Upper lobe of right lung (tissue), 1 donor: Measurements from ENCODE around the gene FAM111A. TPM values are rescaled to one million over a fixed set of nuclear protein-coding genes. Genes with fewer than 3 reads are reported as not detected.
A peak's percentile ranks its signal among the peaks of the same experiment; 100 is the strongest.

Experiments
- ATAC-seq: fragments of 200-7000 bp; cut with Tn5 transposase; one replicate; pipeline ENCODE4 v1.9.1; 2020; ENCODE audit warnings: mild to moderate bottlenecking, moderate library complexity
- DNase-seq: peaks from one replicate; pipeline ENCODE4 v3.0.0-alpha.2; 2020
- H3K27ac ChIP-seq: fragments of 200-600 bp; one replicate; pipeline ENCODE4 v1.8.0; 2022
- H3K27me3 ChIP-seq: fragments of 200-600 bp; one replicate; pipeline ENCODE4 v1.8.0; 2022; ENCODE audit warnings: mild to moderate bottlenecking
- H3K36me3 ChIP-seq: fragments of 200-600 bp; one replicate; pipeline ENCODE4 v1.8.0; 2022
- H3K4me1 ChIP-seq: fragments of 200-600 bp; one replicate; pipeline ENCODE4 v1.8.0; 2022
- H3K4me3 ChIP-seq: fragments of 200-600 bp; one replicate; pipeline ENCODE4 v1.8.0; 2022; ENCODE audit warnings: mild to moderate bottlenecking
- H3K9me3 ChIP-seq: fragments of 200-600 bp; one replicate; pipeline ENCODE4 v1.8.0; 2022
- intact Hi-C: fragments of 100-400 bp; cut with DNase I; formaldehyde crosslinking; loops from one replicate; pipeline ENCODE4 v1.11.0; 2022
- total RNA-seq: library from RNA; stranded (reverse); fragmentation: NEBNext Ultra II Directional; extraction: Animal tissue kit (Norgen Biotek cat#: 25700); gene quantifications from one replicate; pipeline ENCODE4 v1.2.1, GENCODE V29; 2021
- TF ChIP-seq, protein P1 (sequence below): fragments of 200-600 bp; IDR thresholded peaks from one replicate; pipeline ENCODE4 v1.8.0; 2022; ENCODE audit warnings: antibody characterized with exemption
- donor health status: DM: no; HTN: yes; CAD: no; lungs with severe emphysema.

Gene FAM111A
- total RNA-seq, 1 donor from 2014 or later = 60.9 TPM

DNA sequence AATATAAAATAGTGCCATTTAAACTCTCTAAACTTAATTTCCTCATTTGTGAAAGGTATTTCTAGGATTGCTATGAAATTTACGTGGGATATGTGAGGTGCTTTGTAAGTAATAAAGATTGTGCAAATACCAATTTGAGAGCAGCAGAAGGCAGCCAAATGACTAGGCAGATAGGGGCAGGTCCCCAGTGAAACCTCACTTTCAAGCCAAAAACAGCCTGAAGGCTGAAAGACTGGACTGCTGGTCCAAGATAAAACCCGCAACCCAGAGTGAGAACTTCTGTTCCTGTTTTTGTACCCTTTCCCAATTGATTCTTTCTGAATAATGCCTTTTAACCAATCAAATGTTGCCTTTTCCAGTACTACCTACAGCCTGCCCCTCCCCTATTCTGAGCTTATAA is 36.5 kb downstream of the FAM111A start:
- intact Hi-C loops = no loop called here
- Histone ChIP-seq H3K9me3 (no peaks in the 10 kb centered on the region), H3K36me3 (peaks cover 14% of the 10 kb centered on the region), H3K27me3 (no peaks in the 10 kb centered on the region), H3K4me3 (no peak overlapping the region), H3K27ac (no peak overlapping the region), H3K4me1 (peaks cover 15% of the 10 kb centered on the region)
- TF ChIP-seq, protein P1, sequence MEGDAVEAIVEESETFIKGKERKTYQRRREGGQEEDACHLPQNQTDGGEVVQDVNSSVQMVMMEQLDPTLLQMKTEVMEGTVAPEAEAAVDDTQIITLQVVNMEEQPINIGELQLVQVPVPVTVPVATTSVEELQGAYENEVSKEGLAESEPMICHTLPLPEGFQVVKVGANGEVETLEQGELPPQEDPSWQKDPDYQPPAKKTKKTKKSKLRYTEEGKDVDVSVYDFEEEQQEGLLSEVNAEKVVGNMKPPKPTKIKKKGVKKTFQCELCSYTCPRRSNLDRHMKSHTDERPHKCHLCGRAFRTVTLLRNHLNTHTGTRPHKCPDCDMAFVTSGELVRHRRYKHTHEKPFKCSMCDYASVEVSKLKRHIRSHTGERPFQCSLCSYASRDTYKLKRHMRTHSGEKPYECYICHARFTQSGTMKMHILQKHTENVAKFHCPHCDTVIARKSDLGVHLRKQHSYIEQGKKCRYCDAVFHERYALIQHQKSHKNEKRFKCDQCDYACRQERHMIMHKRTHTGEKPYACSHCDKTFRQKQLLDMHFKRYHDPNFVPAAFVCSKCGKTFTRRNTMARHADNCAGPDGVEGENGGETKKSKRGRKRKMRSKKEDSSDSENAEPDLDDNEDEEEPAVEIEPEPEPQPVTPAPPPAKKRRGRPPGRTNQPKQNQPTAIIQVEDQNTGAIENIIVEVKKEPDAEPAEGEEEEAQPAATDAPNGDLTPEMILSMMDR = no peak
- DNase-seq = no peak
- no peak for ATAC-seq

DNA sequence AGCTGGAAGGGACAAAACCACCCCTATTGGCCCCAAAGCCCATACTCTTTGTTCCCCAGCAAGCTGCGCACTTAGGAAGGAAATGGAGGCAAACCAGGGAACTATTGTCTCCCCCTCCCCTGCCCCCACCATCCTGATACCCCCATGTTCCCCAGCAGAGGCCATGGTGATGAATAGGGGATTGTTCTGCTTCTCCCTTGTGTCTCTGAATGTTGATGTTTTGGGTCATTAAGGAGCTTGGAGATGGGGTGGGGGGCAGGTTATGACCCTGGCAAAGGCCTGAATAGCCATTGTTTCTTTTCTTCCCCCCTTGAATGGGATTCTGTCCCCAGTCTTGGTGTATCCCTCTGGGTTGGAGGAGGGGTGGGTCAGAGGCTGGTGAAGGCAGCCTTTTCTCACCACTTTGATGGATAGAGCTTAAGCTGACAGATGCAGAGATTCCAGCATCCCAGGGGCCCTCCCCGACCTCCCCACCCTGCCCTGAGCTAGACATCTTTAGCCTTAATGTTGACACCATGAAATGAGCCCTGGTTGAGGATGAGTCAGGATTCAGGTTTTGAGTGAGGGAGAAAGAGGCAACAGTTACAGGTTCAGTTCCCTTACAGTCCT is 37.6 kb downstream of the FAM111A start:
- ATAC-seq = no peak
- intact Hi-C loops = no loop called here
- Histone ChIP-seq H3K36me3 (peaks cover 14% of the 10 kb centered on the region), H3K27me3 (no peaks in the 10 kb centered on the region), H3K4me1 (peaks cover 17% of the 10 kb centered on the region), H3K27ac (no peak overlapping the region), H3K4me3 (no peak overlapping the region), H3K9me3 (no peaks in the 10 kb centered on the region)
- TF ChIP-seq, protein P1 = no peak
- DNase-seq = no peak

DNA sequence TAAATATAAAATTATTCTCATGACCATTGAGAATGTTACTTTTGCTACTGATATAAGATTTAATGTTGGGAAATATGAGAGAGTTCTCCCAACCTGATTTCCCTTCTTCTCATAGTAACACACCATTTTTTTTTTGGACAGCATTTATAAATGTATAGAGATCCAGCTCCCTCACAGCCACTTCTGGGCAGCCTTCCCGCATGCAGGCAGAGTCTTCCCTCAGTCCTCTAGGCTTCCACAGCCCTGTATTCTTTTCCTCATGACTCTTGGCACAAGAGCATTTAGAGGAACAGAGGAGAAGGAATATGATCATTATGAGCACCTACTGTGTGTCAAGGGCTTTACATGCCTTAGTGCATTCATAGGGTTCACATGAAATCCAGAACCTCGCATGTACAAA is 38.3 kb downstream of the FAM111A start:
- intact Hi-C loops = no loop called here
- DNase-seq (no peak), ATAC-seq (no peak)
- TF ChIP-seq, protein P1 = no peak
- Histone ChIP-seq H3K4me3 (no peak overlapping the region), H3K4me1 (peaks cover 20% of the 10 kb centered on the region), H3K36me3 (peaks cover 14% of the 10 kb centered on the region), H3K9me3 (no peaks in the 10 kb centered on the region), H3K27me3 (no peaks in the 10 kb centered on the region), H3K27ac (no peak overlapping the region)

DNA sequence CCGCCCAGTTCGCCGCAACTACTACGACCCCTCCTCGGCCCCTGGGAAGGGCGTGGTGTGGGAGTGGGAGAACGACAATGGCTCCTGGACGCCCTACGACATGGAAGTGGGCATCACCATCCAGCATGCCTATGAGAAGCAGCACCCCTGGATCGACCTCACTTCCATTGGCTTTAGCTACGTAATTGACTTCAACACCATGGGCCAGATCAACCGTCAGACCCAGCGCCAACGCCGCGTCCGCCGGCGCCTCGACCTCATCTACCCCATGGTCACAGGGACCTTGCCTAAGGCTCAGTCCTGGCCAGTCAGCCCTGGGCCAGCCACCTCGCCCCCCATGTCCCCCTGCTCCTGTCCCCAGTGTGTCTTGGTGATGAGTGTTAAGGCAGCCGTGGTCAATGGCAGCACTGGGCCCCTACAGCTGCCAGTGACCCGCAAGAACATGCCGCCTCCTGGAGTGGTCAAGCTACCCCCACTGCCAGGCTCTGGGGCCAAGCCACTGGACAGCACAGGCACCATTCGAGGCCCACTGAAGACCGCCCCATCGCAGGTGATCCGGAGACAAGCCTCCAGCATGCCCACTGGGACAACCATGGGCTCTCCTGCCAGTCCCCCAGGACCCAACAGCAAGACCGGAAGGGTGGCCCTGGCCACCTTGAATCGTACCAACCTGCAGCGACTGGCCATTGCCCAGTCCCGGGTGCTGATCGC is 39.2 kb downstream of the FAM111A start:
- Histone ChIP-seq H3K4me1 (peaks cover 30% of the 10 kb centered on the region), H3K27ac (no peak overlapping the region), H3K9me3 (no peaks in the 10 kb centered on the region)

DNA sequence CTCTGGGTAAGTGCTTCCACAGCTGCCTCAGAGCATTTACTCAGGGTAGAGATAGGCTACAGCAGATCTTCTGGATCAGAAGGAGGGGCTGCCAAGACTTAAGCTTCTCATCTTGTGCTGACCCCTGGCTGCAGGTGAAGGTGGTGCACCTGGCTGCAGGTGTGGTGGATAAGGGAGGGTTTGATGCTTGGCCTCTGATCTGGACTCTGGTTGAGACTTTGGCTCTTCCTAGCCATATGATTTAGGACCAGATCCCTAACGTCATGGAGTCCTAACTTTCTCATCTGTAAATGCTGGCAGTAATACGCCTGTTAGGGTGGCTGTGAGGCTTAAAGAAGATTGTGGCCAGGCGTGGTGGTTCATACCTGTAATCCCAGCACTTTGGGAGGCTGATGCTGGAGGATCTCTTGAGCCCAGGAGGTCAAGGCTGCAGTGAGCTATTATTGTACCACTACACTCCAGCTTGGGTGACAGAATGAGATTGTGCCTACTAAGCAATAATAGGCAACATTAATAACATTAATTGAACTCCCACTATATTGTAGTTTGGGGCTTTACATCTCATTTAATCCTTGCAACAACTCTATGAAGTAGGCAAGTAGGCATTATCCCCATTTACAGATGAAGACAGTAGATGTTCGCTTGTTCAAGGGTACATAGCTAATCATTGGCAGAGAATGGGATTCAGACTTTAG is 39.9 kb downstream of the FAM111A start:
- ATAC-seq (peak; percentile 27), DNase-seq (no peak)
- TF ChIP-seq, protein P1 = peak; percentile 35
- Histone ChIP-seq H3K27me3 (no peaks in the 10 kb centered on the region), H3K36me3 (peaks cover 14% of the 10 kb centered on the region), H3K4me3 (no peak overlapping the region), H3K27ac (no peak overlapping the region), H3K4me1 (peaks cover 37% of the 10 kb centered on the region), H3K9me3 (no peaks in the 10 kb centered on the region)
- intact Hi-C loops = no loop called here

More for the DNA sequence above, 39.2 kb downstream of the FAM111A start:
- Histone ChIP-seq H3K4me3 (no peak overlapping the region), H3K27me3 (no peaks in the 10 kb centered on the region), H3K36me3 (peaks cover 14% of the 10 kb centered on the region)
- intact Hi-C loops = no loop called here
- no peak for DNase-seq
- TF ChIP-seq, protein P1 = no peak
- ATAC-seq = no peak
